ENCODE data around the gene MYCN. TPM values are rescaled to one million over a fixed set of nuclear protein-coding genes. Genes with fewer than 3 reads are reported as not detected.

The MYCN gene
- total and polyA plus RNA-seq, 4 donors, result 0.16 to 1.3 TPM; not detected in 2

- peaks cover 2 to 9% (median 5%) of the 10 kb centered on the region in 4 donors for H3K4me1 ChIP-seq (ENCODE audit: control insufficient read depth in 4 of 4, insufficient read depth in 4 of 4, low read length in 3 of 4)
- no peak overlapping the region for H3K4me3 ChIP-seq (ENCODE audit: low read depth in 1 of 3, low read length in 3 of 3)
- no peak overlapping the region for H3K9ac ChIP-seq (ENCODE audit: low read depth in 1 of 2, low read length in 2 of 2)
- no peak overlapping the region for H3K27ac ChIP-seq (ENCODE audit: low read depth in 1 of 2, low read length in 2 of 2)
- H3K9me3 ChIP-seq (ENCODE audit: control insufficient read depth in 4 of 4, low read length in 3 of 4), result no peaks in the 10 kb centered on the region
- no peaks in the 10 kb centered on the region for H3K36me3 ChIP-seq (ENCODE audit: control insufficient read depth in 4 of 4, insufficient read depth in 3 of 4, low read depth in 1 of 4, low read length in 3 of 4)
- TF ChIP-seq RAD21 (IDR thresholded peaks at IDR 0.05) (no peak), SP1 (IDR thresholded peaks at IDR 0.05) (no peak), YY1 (IDR thresholded peaks at IDR 0.05) (no peak), EGR1 (IDR thresholded peaks at IDR 0.05; ENCODE audit: low read depth in 2 of 2) (no peak), JUND (IDR thresholded peaks at IDR 0.05) (no peak), NR2F2 (IDR thresholded peaks at IDR 0.05) (no peak), ZBTB33 (IDR thresholded peaks at IDR 0.05) (no peak), TAF1 (conservative IDR thresholded peaks at IDR 0.05) (no peak), HNF4G (IDR thresholded peaks at IDR 0.05) (no peak), MAX (IDR thresholded peaks at IDR 0.05) (no peak), ATF3 (IDR thresholded peaks at IDR 0.05) (no peak), HNF4A (conservative IDR thresholded peaks at IDR 0.05) (no peak), GABPA (IDR thresholded peaks at IDR 0.05 in 1 of 2, conservative IDR thresholded peaks at IDR 0.05 in 1 of 2) (no peak), CTCF (IDR thresholded peaks at IDR 0.05; ENCODE audit: low read depth, low read length, missing input control) (no peak), FOXA1 (IDR thresholded peaks at IDR 0.05) (no peak), RXRA (IDR thresholded peaks at IDR 0.05) (no peak)
- H3K27me3 ChIP-seq (ENCODE audit: control insufficient read depth in 4 of 4, insufficient read depth in 4 of 4, low read length in 3 of 4), result no peaks in the 10 kb centered on the region
- WGBS, result 87% methylated on average over 6 of the region's 6 CpGs
- DNase-seq (ENCODE audit: low spot score), result no peak
Measured at GRCh38 chr2:15953147-15953630, 12.8 kb downstream of the MYCN start.

GRCh38 chr2:15953891-15954680 lies 13.7 kb downstream of the MYCN start:
- Histone ChIP-seq H3K4me3 (ENCODE audit: low read depth in 1 of 3, low read length in 3 of 3) (no peak overlapping the region), H3K27me3 (ENCODE audit: control insufficient read depth in 4 of 4, insufficient read depth in 4 of 4, low read length in 3 of 4) (no peaks in the 10 kb centered on the region), H3K36me3 (ENCODE audit: control insufficient read depth in 4 of 4, insufficient read depth in 3 of 4, low read depth in 1 of 4, low read length in 3 of 4) (no peaks in the 10 kb centered on the region), H3K27ac (ENCODE audit: low read depth in 1 of 2, low read length in 2 of 2) (no peak overlapping the region), H3K9ac (ENCODE audit: low read depth in 1 of 2, low read length in 2 of 2) (no peak overlapping the region), H3K9me3 (ENCODE audit: control insufficient read depth in 4 of 4, low read length in 3 of 4) (no peaks in the 10 kb centered on the region), H3K4me1 (ENCODE audit: control insufficient read depth in 4 of 4, insufficient read depth in 4 of 4, low read length in 3 of 4) (peaks cover 2 to 9% (median 5%) of the 10 kb centered on the region in 4 donors)
- TF ChIP-seq FOXA2 (IDR thresholded peaks at IDR 0.05) (no peak), TAF1 (conservative IDR thresholded peaks at IDR 0.05) (no peak), NR2F2 (IDR thresholded peaks at IDR 0.05) (no peak), REST (IDR thresholded peaks at IDR 0.05) (no peak), RAD21 (IDR thresholded peaks at IDR 0.05) (no peak), YY1 (IDR thresholded peaks at IDR 0.05) (no peak)
- 89% methylated on average over 6 of the region's 6 CpGs for WGBS
- no peak for DNase-seq (ENCODE audit: low spot score)
